NCI-H187 (cell line): Measurements from ENCODE around the gene GPANK1.
"Not testable (repeated sequence)": the region's sequence is repeated elsewhere in the genome, so short reads cannot be mapped to it uniquely, and the experiment has no call there.

Source experiments
- DNase-seq, 2 experiments: peaks; one replicate each; lab custom pipeline; 2025; lab: John Stamatoyannopoulos, UW

GPANK1 gene

GRCh38 chr6:31664790-31665500 is at the start of gene GPANK1:
GPANK1 (minus strand) TSS chr6:31664997; CDS start chr6:31664478, 519 bp downstream.
- DNase-seq, result peak; percentile 59 to 71

GRCh38 chr6:31713991-31714684 is 49.3 kb upstream of the GPANK1 start:
- DNase-seq, result no peak

- DNase-seq, result no peak
Measured at GRCh38 chr6:31713465-31713864, 48.7 kb upstream of the GPANK1 start.

GRCh38 chr6:31712296-31712695 is 47.5 kb upstream of the GPANK1 start:
- no peak for DNase-seq

GRCh38 chr6:31711233-31711632 is 46.4 kb upstream of the GPANK1 start:
- no peak for DNase-seq

- DNase-seq, result no peak
Measured at GRCh38 chr6:31710523-31711219, 45.9 kb upstream of the GPANK1 start.

- DNase-seq, result not testable (repeated sequence)
Measured at GRCh38 chr6:31709157-31709556, 44.4 kb upstream of the GPANK1 start.

- DNase-seq, result no peak
Measured at GRCh38 chr6:31708224-31708623, 43.4 kb upstream of the GPANK1 start.

GRCh38 chr6:31707701-31708100 is 42.9 kb upstream of the GPANK1 start:
- no peak for DNase-seq

GRCh38 chr6:31706599-31706998 is 41.8 kb upstream of the GPANK1 start, which contains the start of gene LY6G6F:
LY6G6F (plus strand) TSS chr6:31706866; CDS start chr6:31706907, 41 bp downstream.
- no peak for DNase-seq

GRCh38 chr6:31705931-31706330 is 41.1 kb upstream of the GPANK1 start:
- DNase-seq, result no peak

GRCh38 chr6:31702819-31703716 is 38.3 kb upstream of the GPANK1 start, which contains the start of gene ABHD16A:
ABHD16A (minus strand) TSS chr6:31703324; CDS start chr6:31703281, 43 bp downstream.
- peak; percentile 85 to 96 for DNase-seq

- no peak for DNase-seq
Measured at GRCh38 chr6:31702405-31702818, 37.6 kb upstream of the GPANK1 start.

- DNase-seq, result no peak
Measured at GRCh38 chr6:31701666-31702404, 37.0 kb upstream of the GPANK1 start.

- DNase-seq, result no peak
Measured at GRCh38 chr6:31700740-31701401, 36.1 kb upstream of the GPANK1 start.

- DNase-seq, result no peak
Measured at GRCh38 chr6:31697555-31697954, 32.8 kb upstream of the GPANK1 start.

GRCh38 chr6:31693535-31693934 is 28.7 kb upstream of the GPANK1 start:
- DNase-seq, result no peak

- no peak for DNase-seq
Measured at GRCh38 chr6:31692886-31693285, 28.1 kb upstream of the GPANK1 start.

- DNase-seq, result no peak
Measured at GRCh38 chr6:31692353-31692752, 27.6 kb upstream of the GPANK1 start.

GRCh38 chr6:31691564-31692108 is 26.8 kb upstream of the GPANK1 start:
- DNase-seq, result no peak
